ENCODE data around the gene SPEM2. TPM values are rescaled to one million over a fixed set of nuclear protein-coding genes. Genes with fewer than 3 reads are reported as not detected.

SPEM2 gene
- total RNA-seq, 4 donors from 2014 or later = not detected

DNA sequence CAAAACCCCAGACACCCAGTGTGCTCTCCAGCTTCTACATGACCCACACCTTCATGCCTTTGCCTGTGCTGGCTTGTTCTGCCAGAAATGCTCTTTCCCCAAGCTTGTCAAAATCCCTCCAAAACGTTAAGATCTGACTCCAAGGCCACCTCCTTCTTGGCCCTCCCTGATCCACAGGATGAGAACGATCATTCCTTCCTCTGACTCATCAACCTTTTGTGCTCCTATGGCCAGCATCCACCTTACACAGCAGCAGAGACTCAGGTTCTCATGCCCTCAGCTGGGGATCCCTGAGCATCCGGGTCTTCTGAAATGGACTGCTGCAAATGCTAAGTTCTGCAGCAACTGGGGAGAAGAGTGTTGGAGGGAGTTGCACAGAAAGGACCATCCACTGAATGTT is 51.1 kb downstream of the SPEM2 start:
- H3K4me3 ChIP-seq (ENCODE audit: low read depth, poor library complexity, severe bottlenecking) = no peak overlapping the region
- intact Hi-C loops (cut with DNase I; ENCODE audit: low total_unique reads) = no loop called here

DNA sequence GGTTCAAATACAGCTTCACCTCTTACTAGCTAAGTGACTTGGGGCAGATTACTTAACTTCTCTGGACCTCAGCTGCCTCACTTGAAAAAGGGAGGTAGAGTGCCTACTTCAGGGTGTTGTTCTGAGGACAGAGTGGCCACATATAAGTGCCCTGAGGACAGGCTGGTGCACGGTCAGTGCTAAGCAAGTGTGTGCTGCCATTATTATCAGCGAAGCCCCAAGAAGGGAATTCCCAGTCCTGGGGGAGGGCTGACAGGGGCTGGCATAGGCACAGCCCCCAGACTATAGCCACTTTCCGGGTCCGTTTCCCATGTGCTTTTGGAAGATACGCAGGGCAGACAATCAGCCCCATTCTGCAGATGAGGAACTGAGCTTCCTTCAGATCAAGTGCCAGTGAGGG is 51.5 kb downstream of the SPEM2 start:
- intact Hi-C loops (cut with DNase I; ENCODE audit: low total_unique reads) = no loop called here
- 52 to 66% methylated on average over 5 of the region's 5 CpGs for WGBS, 2 donors
- TF ChIP-seq POLR2A (IDR thresholded peaks at IDR 0.05) = no peak
- TF ChIP-seq CTCF (IDR thresholded peaks at IDR 0.05) = no peak
- H3K4me3 ChIP-seq (ENCODE audit: low read depth, poor library complexity, severe bottlenecking) = no peak overlapping the region
- DNase-seq (ENCODE audit: low spot score in 2 of 2) = no peak

More for the DNA sequence above, 51.1 kb downstream of the SPEM2 start:
- no peak for DNase-seq (ENCODE audit: low spot score in 2 of 2)
- TF ChIP-seq CTCF (IDR thresholded peaks at IDR 0.05) (no peak), POLR2A (IDR thresholded peaks at IDR 0.05) (no peak)
- 19 to 24% methylated on average over 3 of the region's 3 CpGs for WGBS, 2 donors

Other genes with a start within 250 kb of the SPEM2 start
- gene ASGR1, start 246.2 kb upstream of the SPEM2 start, total RNA-seq = 1 to 10 TPM; 1.3 to 6.6 (median 4.2) TPM
- gene DLG4, start 205.8 kb upstream of the SPEM2 start, total RNA-seq = 1 to 10 TPM; 2.7 to 7.7 (median 4.7) TPM
- gene ACADVL, start 205.7 kb upstream of the SPEM2 start, total RNA-seq = 1,000 to 10,000 TPM in 1 of 4 donors, 100 to 1,000 TPM in 3; 703 to 1,179 (median 863) TPM
- 10 to 100 TPM; 51.7 to 87.5 (median 67.8) TPM for gene DVL2, start 191.1 kb upstream of the SPEM2 start, total RNA-seq
- gene PHF23, start 186.2 kb upstream of the SPEM2 start, total RNA-seq = 10 to 100 TPM; 23.4 to 32.5 (median 27.9) TPM
- gene GABARAP, start 183.2 kb upstream of the SPEM2 start, total RNA-seq = 100 to 1,000 TPM; 253 to 667 (median 538) TPM
- gene CTDNEP1, start 173.9 kb upstream of the SPEM2 start, total RNA-seq = 10 to 100 TPM; 55.3 to 79.2 (median 70.4) TPM
- gene ELP5, start 173.4 kb upstream of the SPEM2 start, total RNA-seq = 10 to 100 TPM; 10.8 to 20.6 (median 17.1) TPM
- gene CLDN7, start 163.1 kb upstream of the SPEM2 start, total RNA-seq = 10 to 100 TPM in 3 of 4 donors, 1 to 10 TPM in 1; 6.7 to 25.6 (median 14.4) TPM
- 10 to 100 TPM in 2 of 4 donors, 1 to 10 TPM in 2; 4.3 to 13.6 (median 8.4) TPM for gene SLC2A4, start 143.9 kb upstream of the SPEM2 start, total RNA-seq
- 1 to 10 TPM in 3 of 4 donors, under 1 TPM in 1; 0.17 to 8.0 (median 2.4) TPM for gene YBX2, start 131.0 kb upstream of the SPEM2 start, total RNA-seq
- gene EIF5A, start 118.0 kb upstream of the SPEM2 start, total RNA-seq = 100 to 1,000 TPM; 203 to 261 (median 221) TPM
- 10 to 100 TPM; 48.8 to 93.6 (median 79.3) TPM for gene GPS2, start 110.3 kb upstream of the SPEM2 start, total RNA-seq
- gene NEURL4, start 96.3 kb upstream of the SPEM2 start, total RNA-seq = 10 to 100 TPM; 13.3 to 44.8 (median 22.3) TPM
- 1 to 10 TPM; 2.9 to 5.6 (median 3.8) TPM for gene ACAP1, start 89.1 kb upstream of the SPEM2 start, total RNA-seq
- 10 to 100 TPM; 30.3 to 65.4 (median 42.8) TPM for gene KCTD11, start 73.5 kb upstream of the SPEM2 start, total RNA-seq
- gene TMEM95, start 70.5 kb upstream of the SPEM2 start, total RNA-seq = not detected
- gene TNK1, start 44.5 kb upstream of the SPEM2 start, total RNA-seq = 10 to 100 TPM; 13.0 to 25.4 (median 19.7) TPM
- gene PLSCR3, start 31.1 kb upstream of the SPEM2 start, total RNA-seq = 10 to 100 TPM; 21.6 to 38.1 (median 24.5) TPM
- gene TMEM256, start 21.5 kb upstream of the SPEM2 start, total RNA-seq = 10 to 100 TPM; 56.1 to 90.8 (median 65.5) TPM
- gene NLGN2, start 17.8 kb upstream of the SPEM2 start, total RNA-seq = 1 to 10 TPM; 5.5 to 9.6 (median 6.4) TPM
- not detected for gene SPEM1, start 5.3 kb upstream of the SPEM2 start, total RNA-seq
- not detected for gene SPEM3, start 3.2 kb downstream of the SPEM2 start, total RNA-seq
- gene TMEM102, start 9.8 kb downstream of the SPEM2 start, total RNA-seq = 10 to 100 TPM; 15.5 to 23.2 (median 22.1) TPM
- gene FGF11, start 13.9 kb downstream of the SPEM2 start, total RNA-seq = 10 to 100 TPM; 12.5 to 15.0 (median 13.9) TPM
- gene CHRNB1, start 19.4 kb downstream of the SPEM2 start, total RNA-seq = 10 to 100 TPM in 3 of 4 donors, 1 to 10 TPM in 1; 7.8 to 16.0 (median 13.6) TPM
- 10 to 100 TPM; 40.4 to 52.3 (median 47.7) TPM for gene ZBTB4, start 54.0 kb downstream of the SPEM2 start, total RNA-seq
- gene SLC35G6, start 55.8 kb downstream of the SPEM2 start, total RNA-seq = not detected
- 100 to 1,000 TPM in 3 of 4 donors, 10 to 100 TPM in 1; 93.9 to 120 (median 110) TPM for gene POLR2A, start 58.8 kb downstream of the SPEM2 start, total RNA-seq
- gene TNFSF12, start 123.4 kb downstream of the SPEM2 start, total RNA-seq = 10 to 100 TPM in 3 of 4 donors, 1 to 10 TPM in 1; 9.9 to 31.7 (median 20.9) TPM
- gene TNFSF13, start 133.1 kb downstream of the SPEM2 start, total RNA-seq = 10 to 100 TPM in 3 of 4 donors, 1 to 10 TPM in 1; 7.6 to 30.6 (median 17.6) TPM
- 10 to 100 TPM; 39.5 to 53.0 (median 48.7) TPM for gene SENP3, start 136.3 kb downstream of the SPEM2 start, total RNA-seq
- 10 to 100 TPM; 14.2 to 26.9 (median 16.2) TPM for gene CD68, start 154.0 kb downstream of the SPEM2 start, total RNA-seq
- 10 to 100 TPM; 30.4 to 97.7 (median 74.4) TPM for gene MPDU1, start 158.2 kb downstream of the SPEM2 start, total RNA-seq
- gene SOX15, start 164.5 kb downstream of the SPEM2 start, total RNA-seq = 100 to 1,000 TPM in 1 of 4 donors, 10 to 100 TPM in 3; 61.9 to 106 (median 77.8) TPM
- gene FXR2, start 189.3 kb downstream of the SPEM2 start, total RNA-seq = 10 to 100 TPM; 32.1 to 35.7 (median 33.9) TPM
- 10 to 100 TPM; 32.7 to 50.5 (median 43.0) TPM for gene SAT2, start 202.2 kb downstream of the SPEM2 start, total RNA-seq
- gene SHBG, start 204.5 kb downstream of the SPEM2 start, total RNA-seq = not detected
- gene ATP1B2, start 225.3 kb downstream of the SPEM2 start, total RNA-seq = 1 to 10 TPM in 1 of 4 donors, under 1 TPM in 2, not detected in 1; 0.42 to 3.0 (median 0.46) TPM